ENCODE results near the gene HNRNPA1L2.
"Not testable (repeated sequence)": the region's sequence is repeated elsewhere in the genome, so short reads cannot be mapped to it uniquely, and the experiment has no call there.

- peak; percentile 31 for TF ChIP-seq CTCF (conservative IDR thresholded peaks at IDR 0.05; ENCODE audit: low read length)
- not testable (repeated sequence) for TF ChIP-seq EZH2phosphoT487 (IDR thresholded peaks at IDR 0.05; ENCODE audit: borderline replicate concordance)
These were observed 34.0 kb upstream of the HNRNPA1L2 start for GRCh38 chr13:52608184-52608583.
